Stimulated activated CD8-positive, alpha-beta memory T cell treated with anti-CD3 and anti-CD28 coated beads, Interleukin-12 subunit alpha, Interleukin-12 subunit beta, amount 100 ng/mL, for 24 hours (primary cell): ENCODE measurements around the gene GPX3.

Source experiments
- DNase-seq: peaks from one replicate; pipeline ENCODE4 v3.0.0-alpha.2; 2020; ENCODE audit errors: extremely low read depth

The GPX3 gene

GRCh38 chr5:151020304-151021110, at the start of gene GPX3:
Gene GPX3 (plus strand): TSS chr5:151020591. CDS start chr5:151020655, 64 bp downstream.
- DNase-seq: no peak

GRCh38 chr5:150978590-150978989, 41.8 kb upstream of the GPX3 start:
- DNase-seq: no peak

GRCh38 chr5:150987746-150988145, 32.6 kb upstream of the GPX3 start:
- DNase-seq: no peak

- no peak for DNase-seq
Observed at GRCh38 chr5:150989695-150990094, 30.7 kb upstream of the GPX3 start.

DNA sequence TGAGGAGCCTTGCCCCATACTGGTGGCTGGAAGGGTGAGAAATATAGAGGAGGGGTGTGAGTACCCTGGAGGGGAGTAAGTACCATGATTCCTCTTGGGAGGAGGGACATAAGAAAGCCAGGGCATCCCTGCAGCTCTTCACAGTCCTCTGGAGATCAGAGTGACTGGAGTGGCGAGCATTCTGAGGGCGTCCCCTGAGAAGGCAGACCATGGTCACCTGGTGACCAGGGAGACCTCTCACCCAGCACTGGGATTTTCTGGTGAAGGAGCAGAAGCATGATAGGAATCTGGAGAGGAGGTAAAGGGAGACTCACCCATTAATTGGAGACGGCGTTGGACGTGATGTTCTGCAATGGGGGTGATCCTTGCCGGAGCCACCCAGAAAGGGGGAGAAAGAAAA, 27.7 kb upstream of the GPX3 start:
- no peak for DNase-seq

DNA sequence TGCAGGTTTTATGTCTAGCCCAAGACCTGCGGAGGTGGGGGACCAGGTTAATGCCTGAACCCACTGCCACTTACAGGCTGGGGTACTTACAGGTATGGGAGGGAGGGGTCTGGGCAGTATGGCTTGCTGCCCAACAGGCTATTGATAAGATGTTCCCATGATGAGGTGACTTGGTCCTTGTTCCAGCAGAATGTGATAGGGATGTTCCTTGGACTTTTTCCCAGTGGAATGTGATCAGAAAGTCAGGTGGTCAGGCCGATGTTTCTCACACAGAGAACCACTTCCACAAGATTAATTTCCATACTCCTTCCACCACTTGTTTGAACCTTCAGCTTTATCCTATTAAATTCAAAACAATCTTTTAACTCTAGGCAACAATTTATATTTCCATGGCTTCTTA, 27.0 kb upstream of the GPX3 start:
- DNase-seq: no peak

DNA sequence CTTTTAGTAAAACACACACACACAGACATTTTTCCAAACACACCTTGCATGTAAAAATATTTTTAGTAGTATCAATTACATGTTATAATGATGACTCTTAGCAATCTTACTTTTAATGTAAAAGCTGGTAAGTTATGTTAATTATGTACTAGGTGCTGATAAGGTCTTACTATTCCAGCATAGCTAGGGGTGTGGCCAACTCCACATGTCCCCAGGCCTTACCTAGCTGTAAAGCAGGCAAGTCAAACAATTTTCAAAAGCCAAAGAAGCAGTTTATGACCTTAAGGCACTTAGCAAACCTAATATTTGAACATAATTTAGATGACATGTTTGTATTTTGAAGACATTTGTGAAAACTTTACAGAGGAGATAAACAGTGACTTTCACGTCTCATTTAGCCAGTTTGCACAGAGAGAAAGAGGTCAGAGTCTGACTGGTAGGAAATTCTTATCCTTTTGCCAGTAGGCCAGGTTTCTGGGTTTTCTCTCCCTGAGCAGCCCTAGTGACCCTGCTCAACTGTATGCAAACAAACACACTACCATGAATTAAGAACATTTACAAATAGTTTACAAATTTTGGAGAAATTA, 26.5 kb upstream of the GPX3 start:
- DNase-seq: no peak

DNA sequence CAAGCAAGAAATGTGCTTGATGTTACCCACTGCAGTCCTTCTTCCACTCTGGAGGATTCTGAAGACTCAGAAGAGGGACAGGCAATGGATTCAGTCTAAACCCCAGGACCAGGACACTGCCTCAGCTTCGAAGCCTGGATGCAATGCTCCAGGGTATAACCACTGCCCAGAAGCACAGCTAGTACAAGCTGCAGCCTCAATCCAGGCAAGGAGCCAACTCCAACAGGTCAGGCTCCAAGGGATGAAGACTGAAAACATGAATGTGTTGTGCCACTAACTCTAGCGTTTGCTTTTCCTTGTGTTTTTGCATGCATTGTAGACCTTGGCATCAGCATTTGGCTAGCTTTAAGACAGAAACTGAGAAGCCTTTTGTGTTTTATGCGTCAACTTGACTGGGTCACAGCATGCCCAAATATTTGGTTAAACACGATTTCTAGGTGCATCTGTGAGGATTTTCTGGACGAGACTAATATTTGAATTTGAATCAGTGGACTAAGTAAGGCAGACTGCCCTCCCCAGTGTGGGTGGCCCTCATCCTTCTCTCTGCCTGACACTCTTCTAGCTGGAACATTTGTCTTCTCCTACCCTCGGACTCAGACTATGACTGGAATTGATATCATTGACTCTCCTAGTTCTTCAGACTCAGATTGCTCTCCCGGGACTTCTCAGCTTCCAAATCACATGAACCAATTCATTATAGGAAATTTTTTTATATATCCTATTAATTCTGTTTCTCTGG, 20.5 kb upstream of the GPX3 start:
- DNase-seq: no peak

DNA sequence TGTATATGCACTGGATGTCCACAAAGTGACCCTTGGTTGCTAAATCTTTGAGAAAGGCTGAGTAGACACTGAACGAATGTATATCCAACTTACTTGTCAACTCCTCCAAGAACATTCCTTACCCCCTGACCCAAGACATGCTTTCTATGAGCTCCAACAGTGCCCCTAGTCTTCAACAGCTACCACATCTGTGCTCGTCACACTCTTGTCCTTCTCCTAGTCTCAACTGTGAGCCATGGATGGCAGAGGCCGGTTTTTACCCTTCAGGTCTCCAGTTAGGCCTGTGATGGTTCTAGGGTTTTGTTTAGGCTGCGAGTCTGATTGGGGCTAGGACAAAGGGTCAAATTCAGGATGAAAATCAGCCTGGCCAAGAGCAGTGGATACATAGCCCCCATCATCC, 19.0 kb upstream of the GPX3 start:
- DNase-seq: no peak

DNA sequence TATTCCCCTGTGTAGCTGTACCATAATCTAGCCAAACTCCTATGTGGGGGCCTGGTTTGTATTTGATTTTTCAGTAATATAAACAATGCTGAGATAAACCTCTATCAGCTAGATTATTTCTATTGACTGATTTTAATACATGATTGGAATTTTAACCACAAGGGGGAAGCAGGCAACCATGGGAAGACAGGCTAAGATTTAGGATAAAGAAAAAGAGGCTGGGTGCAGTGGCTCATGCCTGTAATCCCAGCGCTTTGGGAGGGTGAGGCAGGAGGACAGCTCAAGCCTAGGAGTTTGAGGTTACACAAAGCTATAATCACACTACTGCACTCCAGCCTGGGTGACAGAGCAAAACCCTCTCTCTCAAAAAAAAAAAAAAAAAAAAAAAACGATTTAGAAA, 18.1 kb upstream of the GPX3 start:
- DNase-seq: no peak

DNA sequence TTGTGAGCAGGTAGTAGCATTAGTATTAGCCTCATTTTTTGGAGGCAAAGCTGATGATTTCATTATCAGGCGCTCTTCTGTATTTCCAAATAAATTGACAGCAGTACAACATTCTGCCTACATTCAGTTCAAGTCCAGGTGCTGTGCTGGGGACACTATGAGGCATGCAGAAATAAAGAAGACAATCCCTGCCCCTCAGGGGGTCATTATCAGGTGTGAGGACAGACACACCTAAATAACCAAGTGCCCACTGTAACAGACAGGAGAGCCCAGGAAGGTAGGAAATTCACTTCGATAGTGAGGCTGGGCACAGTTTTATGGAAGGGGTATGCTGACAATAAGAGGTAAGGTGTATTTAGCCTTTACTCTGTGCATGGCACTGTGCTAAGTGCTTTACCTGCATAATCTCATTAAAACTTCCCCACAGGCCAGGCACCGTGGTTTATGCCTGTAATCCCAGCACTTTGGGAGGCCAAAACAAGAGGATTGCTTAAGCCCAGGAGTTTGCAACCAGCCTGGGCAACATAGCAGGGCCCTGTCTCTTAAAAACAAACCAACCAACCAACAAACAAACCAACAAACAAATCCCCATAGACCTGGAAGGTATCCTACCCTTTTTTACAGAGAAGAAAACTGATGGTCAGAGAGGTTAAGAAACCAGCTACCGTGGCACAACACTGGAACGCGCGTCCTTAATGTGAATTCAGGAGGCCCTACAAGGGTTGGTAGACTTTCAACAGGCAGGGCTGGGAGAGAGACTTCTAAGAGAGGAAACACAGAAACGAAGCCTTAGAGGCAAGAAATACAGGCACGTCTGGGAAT, 17.5 kb upstream of the GPX3 start:
- no peak for DNase-seq

- DNase-seq: no peak
Observed at GRCh38 chr5:151003503-151003860, 16.9 kb upstream of the GPX3 start.

GRCh38 chr5:151004499-151004898, 15.9 kb upstream of the GPX3 start:
- DNase-seq: no peak

- DNase-seq: no peak
Observed at GRCh38 chr5:151005187-151005949, 15.0 kb upstream of the GPX3 start.

- DNase-seq: no peak
Observed at GRCh38 chr5:151005950-151006576, 14.3 kb upstream of the GPX3 start.

- DNase-seq: no peak
Observed at GRCh38 chr5:151006704-151007334, 13.6 kb upstream of the GPX3 start.

- DNase-seq: no peak
Observed at GRCh38 chr5:151007430-151008209, 12.8 kb upstream of the GPX3 start.

DNA sequence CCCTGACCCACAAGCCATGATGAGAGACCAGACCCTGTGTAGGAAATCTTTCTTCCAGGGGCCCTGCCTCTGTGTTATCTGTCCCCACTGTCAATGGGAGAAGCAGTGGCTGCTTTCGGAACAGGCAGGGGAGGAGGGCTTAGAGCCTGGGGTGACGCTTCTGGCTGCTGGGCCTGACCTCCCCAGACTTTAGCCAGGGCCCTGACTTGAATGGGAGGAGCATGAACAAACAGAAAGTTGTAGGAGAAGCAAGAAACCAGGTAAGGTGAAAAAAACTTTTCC, 12.2 kb upstream of the GPX3 start:
- DNase-seq: no peak

DNA sequence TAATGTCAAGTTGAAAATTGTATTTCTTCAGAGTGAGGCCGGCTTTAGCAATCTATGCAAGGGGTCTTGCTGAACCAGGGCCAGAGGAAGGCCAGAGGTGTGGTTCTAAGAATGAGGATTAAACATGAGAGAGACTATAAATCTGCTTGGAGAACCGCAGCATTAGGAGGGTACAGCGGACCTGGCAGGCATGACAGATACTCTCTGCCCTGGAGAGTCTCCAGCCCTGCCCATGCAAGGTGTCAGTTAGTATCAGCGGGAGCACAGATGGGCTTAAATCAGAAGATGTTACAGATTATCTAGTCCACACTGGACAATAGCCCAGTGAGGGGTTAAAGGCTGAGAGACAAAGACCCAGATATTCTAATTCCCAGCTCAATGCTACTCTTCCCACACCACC, 11.5 kb upstream of the GPX3 start:
- no peak for DNase-seq

DNA sequence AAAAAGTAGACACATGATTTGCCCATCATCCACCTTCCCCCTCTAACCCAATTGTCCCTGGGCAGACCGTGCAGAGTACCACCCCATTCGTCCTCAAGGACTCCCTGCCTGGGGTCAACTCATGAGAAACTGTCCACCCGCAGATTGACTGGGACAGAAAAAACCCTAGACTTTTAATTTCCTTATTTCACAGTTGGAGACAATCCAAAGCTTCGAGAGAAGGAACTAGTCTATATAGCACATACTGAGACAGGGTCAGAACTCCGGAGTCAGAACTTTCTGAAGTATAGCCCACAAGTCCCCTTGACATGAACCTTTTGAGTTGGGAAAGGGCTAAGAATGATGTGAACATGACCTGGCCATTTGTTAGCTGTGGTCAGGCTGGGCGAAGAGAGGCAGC, 7.5 kb upstream of the GPX3 start:
- no peak for DNase-seq
